Stimulated activated memory B cell treated with anti-CD40 and anti-IgM and Interleukin-4, amounts not matched to agents 10 μg/mL and 1 μg/mL and 100 μg/mL, for 72 hours (primary cell): Measurements from ENCODE around the gene EN1.

Source experiments
- ATAC-seq: fragments of 150-1000 bp; cut with Tn5 transposase; 2 replicates; pipeline ENCODE4 v1.10.0; 2021
- H3K27ac Mint-ChIP-seq: one replicate; pipeline ENCODE4 v1.8.0; 2022; ENCODE audit warnings: mild to moderate bottlenecking, mixed read lengths
- H3K27me3 Mint-ChIP-seq: one replicate; pipeline ENCODE4 v1.8.0; 2022; ENCODE audit warnings: mixed read lengths
- H3K36me3 Mint-ChIP-seq: one replicate; pipeline ENCODE4 v1.8.0; 2022; ENCODE audit warnings: mixed read lengths
- H3K4me1 Mint-ChIP-seq: one replicate; pipeline ENCODE4 v1.8.0; 2022; ENCODE audit warnings: mixed read lengths
- H3K4me3 Mint-ChIP-seq: one replicate; pipeline ENCODE4 v1.8.0; 2022; ENCODE audit warnings: mild to moderate bottlenecking, moderate library complexity, mixed read lengths
- H3K9me3 Mint-ChIP-seq: one replicate; pipeline ENCODE4 v1.8.0; 2022; ENCODE audit warnings: mixed read lengths

The EN1 gene

GRCh38 chr2:118850168-118850900 is 2.9 kb upstream of the EN1 start:
- Mint-ChIP-seq H3K4me1 (peaks cover 18% of the 10 kb centered on the region), H3K4me3 (no peak overlapping the region), H3K36me3 (no peaks in the 10 kb centered on the region), H3K27ac (no peak overlapping the region), H3K9me3 (peaks cover 3% of the 10 kb centered on the region), H3K27me3 (peaks cover 85% of the 10 kb centered on the region)
- ATAC-seq, result no peak

DNA sequence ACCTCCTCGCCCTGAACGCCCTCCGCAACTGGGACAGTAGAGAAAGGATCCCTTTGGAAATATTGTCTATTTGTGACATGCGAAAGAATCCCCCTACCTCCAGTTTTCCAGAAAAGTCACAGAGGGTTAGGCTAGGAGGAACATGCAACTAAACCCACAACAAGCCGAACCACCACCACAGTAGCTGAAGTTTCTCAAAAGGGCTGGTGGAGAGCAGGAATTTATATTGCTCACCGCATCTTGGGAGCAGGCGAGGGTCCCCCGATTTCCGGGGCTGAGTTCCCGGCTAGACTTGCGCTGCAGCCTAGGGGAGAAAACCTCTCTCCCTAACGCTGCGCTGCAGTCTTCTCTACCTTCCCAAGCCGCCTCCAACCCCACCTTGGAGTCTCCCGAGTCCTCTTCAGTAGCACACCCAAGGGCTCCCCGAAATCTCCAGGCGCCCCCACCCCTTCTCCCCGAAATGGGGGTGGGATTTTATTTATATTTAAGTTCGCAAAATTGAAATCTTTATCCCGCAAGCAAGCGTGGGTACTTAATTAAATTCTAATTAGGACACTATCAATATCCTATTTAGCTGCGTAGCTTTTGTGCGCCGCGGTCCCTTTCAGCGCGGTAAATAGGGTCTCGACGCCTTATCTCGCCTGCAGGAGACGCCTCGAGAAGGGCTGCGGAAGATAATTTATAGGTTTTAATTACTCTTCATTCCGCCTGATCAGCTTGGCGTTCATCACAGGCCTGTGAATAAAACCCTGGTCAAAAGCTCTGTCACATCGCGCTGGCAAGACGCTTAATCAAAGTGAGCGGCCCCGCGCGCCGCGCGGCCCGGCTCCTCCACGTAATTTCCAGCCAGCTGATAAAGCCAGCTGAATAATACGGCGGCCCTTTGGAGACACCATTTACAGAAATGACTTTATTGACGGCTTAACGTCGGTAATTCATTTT is 2.0 kb upstream of the EN1 start:
- Mint-ChIP-seq H3K36me3 (no peaks in the 10 kb centered on the region), H3K27ac (no peak overlapping the region), H3K9me3 (peaks cover 3% of the 10 kb centered on the region), H3K4me1 (peaks cover 14% of the 10 kb centered on the region), H3K4me3 (no peak overlapping the region), H3K27me3 (peaks cover 85% of the 10 kb centered on the region)
- no peak for ATAC-seq

- peaks cover 85% of the 10 kb centered on the region for H3K27me3 Mint-ChIP-seq
- no peak overlapping the region for H3K4me3 Mint-ChIP-seq
- H3K36me3 Mint-ChIP-seq, result no peaks in the 10 kb centered on the region
- ATAC-seq, result no peak
- peaks cover 6% of the 10 kb centered on the region for H3K4me1 Mint-ChIP-seq
- H3K27ac Mint-ChIP-seq, result no peak overlapping the region
- H3K9me3 Mint-ChIP-seq, result no peaks in the 10 kb centered on the region
These were observed 1.2 kb upstream of the EN1 start for GRCh38 chr2:118848381-118849225.

DNA sequence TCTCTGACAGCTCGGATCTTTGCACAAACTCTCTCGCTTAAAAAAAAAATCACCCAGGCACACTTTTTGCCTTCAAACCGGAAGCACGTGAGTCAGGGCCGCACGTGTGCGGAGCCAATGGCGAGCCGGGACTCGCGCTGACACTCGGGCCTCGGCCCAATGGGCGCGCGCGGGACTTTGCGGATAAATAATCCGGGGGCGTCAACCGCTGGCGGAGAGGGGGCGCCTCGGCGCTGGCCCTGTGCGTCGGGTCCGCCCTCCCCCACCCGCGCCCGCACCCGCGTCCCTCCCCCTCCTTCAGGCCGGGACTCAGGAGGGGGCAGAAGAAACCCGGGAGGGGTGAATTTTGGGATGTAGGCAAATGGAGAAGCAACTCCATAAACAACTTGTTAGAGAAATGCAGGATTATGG is 319 bp upstream of the EN1 start:
- H3K4me3 Mint-ChIP-seq, result no peak overlapping the region
- H3K27ac Mint-ChIP-seq, result no peak overlapping the region
- no peaks in the 10 kb centered on the region for H3K9me3 Mint-ChIP-seq
- no peaks in the 10 kb centered on the region for H3K4me1 Mint-ChIP-seq
- H3K27me3 Mint-ChIP-seq, result peaks cover 85% of the 10 kb centered on the region
- no peak for ATAC-seq
- H3K36me3 Mint-ChIP-seq, result no peaks in the 10 kb centered on the region

- no peak overlapping the region for H3K4me3 Mint-ChIP-seq
- no peak for ATAC-seq
- no peaks in the 10 kb centered on the region for H3K36me3 Mint-ChIP-seq
- H3K27me3 Mint-ChIP-seq, result peaks cover 85% of the 10 kb centered on the region
- no peak overlapping the region for H3K27ac Mint-ChIP-seq
- no peaks in the 10 kb centered on the region for H3K9me3 Mint-ChIP-seq
- H3K4me1 Mint-ChIP-seq, result peaks cover 9% of the 10 kb centered on the region
These were observed 951 bp downstream of the EN1 start for GRCh38 chr2:118846442-118846952.

GRCh38 chr2:118845522-118846441 is 1.7 kb downstream of the EN1 start:
- peaks cover 15% of the 10 kb centered on the region for H3K4me1 Mint-ChIP-seq
- H3K27ac Mint-ChIP-seq, result no peak overlapping the region
- H3K9me3 Mint-ChIP-seq, result no peaks in the 10 kb centered on the region
- peaks cover 85% of the 10 kb centered on the region for H3K27me3 Mint-ChIP-seq
- no peaks in the 10 kb centered on the region for H3K36me3 Mint-ChIP-seq
- no peak for ATAC-seq
- H3K4me3 Mint-ChIP-seq, result peak overlapping the region; percentile 15

- peaks cover 85% of the 10 kb centered on the region for H3K27me3 Mint-ChIP-seq
- H3K36me3 Mint-ChIP-seq, result no peaks in the 10 kb centered on the region
- no peak overlapping the region for H3K27ac Mint-ChIP-seq
- no peaks in the 10 kb centered on the region for H3K9me3 Mint-ChIP-seq
- peaks cover 15% of the 10 kb centered on the region for H3K4me1 Mint-ChIP-seq
- no peak for ATAC-seq
- H3K4me3 Mint-ChIP-seq, result no peak overlapping the region
These were observed 2.4 kb downstream of the EN1 start for GRCh38 chr2:118845005-118845521.

DNA sequence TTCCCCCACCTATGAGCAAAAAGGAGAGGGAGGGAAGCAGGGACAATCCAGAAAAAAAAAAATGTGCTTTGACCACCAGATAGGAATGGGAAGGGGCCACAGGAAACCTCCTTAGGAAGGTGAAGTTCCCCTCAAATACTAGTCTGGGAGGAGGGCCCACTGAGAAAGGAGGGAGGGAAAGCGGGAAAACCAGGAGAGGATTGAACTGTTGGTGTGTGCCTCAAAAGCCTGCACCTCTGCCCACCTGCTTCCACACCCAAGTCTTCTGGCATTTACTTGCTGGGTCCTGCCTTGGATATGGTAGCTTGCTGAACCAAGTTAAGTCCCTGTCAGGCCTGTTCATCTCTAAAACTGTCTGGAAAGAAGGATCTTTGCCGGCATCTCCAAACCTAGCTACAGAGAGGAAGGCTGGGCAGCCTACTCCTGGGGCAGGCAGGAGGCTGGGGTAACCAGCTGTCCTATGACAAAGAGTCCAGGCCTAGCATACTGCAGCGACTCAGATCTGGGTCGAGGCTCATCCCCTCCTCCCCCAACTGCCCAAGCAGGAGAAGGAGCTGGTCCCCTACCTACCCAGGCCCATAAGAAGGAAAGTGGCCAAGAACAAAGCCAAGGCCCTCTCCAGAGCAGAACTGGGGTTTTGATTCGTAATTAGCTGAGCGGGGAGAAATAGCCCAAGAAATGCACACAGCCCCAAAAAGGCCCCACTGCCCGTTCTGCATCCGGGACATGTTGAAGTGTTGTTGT is 3.0 kb downstream of the EN1 start:
- Mint-ChIP-seq H3K4me3 (no peak overlapping the region), H3K27ac (no peak overlapping the region), H3K9me3 (no peaks in the 10 kb centered on the region), H3K27me3 (peaks cover 85% of the 10 kb centered on the region), H3K4me1 (peaks cover 15% of the 10 kb centered on the region), H3K36me3 (no peaks in the 10 kb centered on the region)
- ATAC-seq, result no peak

DNA sequence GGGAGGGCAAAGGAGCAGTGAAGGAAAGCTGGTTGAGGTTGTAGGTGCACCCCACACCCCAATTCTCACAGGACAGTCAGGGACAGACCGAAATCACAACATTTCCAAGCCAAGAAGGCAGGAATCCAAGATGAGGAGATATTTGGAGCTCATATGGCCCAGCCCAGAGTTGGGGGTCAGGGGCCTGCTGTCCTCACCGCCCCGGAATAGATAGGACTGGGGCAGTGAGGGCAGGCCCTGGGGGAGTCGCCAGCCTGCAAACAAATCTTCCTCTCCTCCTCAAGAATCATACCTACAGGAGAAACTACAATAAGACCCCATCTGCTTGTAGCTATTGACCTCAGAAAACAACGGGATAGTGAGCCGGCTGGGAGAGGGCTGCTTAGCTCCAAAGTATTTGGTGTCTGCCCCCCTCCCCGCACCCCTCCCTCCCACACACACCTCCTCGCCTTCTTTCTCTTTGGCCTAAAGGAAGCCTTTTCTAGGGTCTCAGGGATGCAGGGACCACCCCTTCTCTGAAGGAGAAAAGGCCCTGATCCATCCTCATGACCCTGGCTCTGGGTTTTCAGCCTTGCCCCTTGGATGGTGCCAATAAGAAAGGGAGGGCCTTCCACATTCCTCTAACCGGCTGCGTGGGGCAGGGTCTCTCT is 3.8 kb downstream of the EN1 start:
- Mint-ChIP-seq H3K4me1 (peaks cover 15% of the 10 kb centered on the region), H3K4me3 (no peak overlapping the region), H3K9me3 (no peaks in the 10 kb centered on the region), H3K27ac (no peak overlapping the region), H3K36me3 (no peaks in the 10 kb centered on the region), H3K27me3 (peaks cover 85% of the 10 kb centered on the region)
- no peak for ATAC-seq

GRCh38 chr2:118842661-118843482 is 4.6 kb downstream of the EN1 start:
- Mint-ChIP-seq H3K27ac (no peak overlapping the region), H3K9me3 (no peaks in the 10 kb centered on the region), H3K36me3 (no peaks in the 10 kb centered on the region), H3K4me3 (peak overlapping the region; percentile 51), H3K27me3 (peaks cover 85% of the 10 kb centered on the region), H3K4me1 (peaks cover 15% of the 10 kb centered on the region)
- ATAC-seq, result no peak

DNA sequence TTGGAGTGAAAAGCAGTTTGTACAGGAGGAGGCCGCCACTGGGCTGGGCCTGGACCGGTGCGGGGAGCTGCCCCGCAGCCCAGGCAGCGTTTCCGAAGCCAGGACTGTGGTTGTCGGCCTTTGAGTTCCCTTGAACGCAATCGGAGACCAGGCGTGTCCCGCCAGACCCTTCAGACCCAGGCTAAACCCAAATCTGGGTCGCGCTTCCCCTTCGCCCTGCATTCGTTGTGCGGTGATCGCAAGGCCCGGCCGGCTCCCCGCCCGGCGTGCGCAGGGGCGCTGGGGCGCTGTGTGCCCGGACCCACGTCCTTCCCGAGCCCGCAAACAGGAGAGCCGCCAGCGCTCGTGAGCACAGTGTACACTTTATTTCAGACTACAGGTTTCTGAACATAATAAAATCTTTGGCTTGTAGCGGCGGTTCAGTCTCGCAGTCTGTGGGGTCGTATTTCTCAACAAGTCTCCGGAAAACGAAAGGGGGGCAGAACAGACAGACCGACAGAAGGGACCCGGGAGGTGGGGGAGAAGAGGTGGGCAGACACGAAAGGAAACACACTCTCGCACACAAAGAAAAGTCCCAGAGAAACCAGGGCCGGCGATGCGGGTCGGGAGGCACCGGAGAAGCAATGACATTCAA is 5.5 kb downstream of the EN1 start:
- ATAC-seq, result no peak
- peaks cover 15% of the 10 kb centered on the region for H3K4me1 Mint-ChIP-seq
- no peak overlapping the region for H3K27ac Mint-ChIP-seq
- H3K27me3 Mint-ChIP-seq, result peaks cover 94% of the 10 kb centered on the region
- H3K4me3 Mint-ChIP-seq, result peak overlapping the region; percentile 78
- no peaks in the 10 kb centered on the region for H3K9me3 Mint-ChIP-seq
- H3K36me3 Mint-ChIP-seq, result no peaks in the 10 kb centered on the region

DNA sequence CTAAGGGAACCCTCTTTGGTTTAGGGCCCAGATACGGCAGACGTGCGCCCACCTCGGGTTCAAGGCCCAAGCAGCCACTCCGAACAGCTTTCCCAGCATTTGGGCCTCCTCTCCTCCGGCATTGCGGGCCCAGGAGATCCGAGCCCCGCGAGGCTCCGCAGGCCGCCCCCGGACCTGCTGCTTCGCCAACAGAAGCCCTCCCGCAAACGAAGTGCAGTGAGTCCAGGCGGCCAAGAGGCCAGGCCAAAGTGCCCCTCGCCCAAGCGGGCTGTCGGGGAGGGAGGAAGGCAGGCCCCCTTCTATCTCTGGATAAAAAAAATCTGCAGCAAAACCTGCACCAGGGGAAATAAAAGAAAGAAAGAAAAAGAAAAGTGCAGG is 6.0 kb downstream of the EN1 start:
- H3K9me3 Mint-ChIP-seq, result no peaks in the 10 kb centered on the region
- H3K27me3 Mint-ChIP-seq, result peaks cover 99% of the 10 kb centered on the region
- H3K36me3 Mint-ChIP-seq, result no peaks in the 10 kb centered on the region
- H3K27ac Mint-ChIP-seq, result no peak overlapping the region
- no peak for ATAC-seq
- H3K4me3 Mint-ChIP-seq, result peak overlapping the region; percentile 24
- peaks cover 19% of the 10 kb centered on the region for H3K4me1 Mint-ChIP-seq
